KMS-11 (cell line): ENCODE results near the gene WT1.

Experiments used
- H2AFZ ChIP-seq: fragments of 200-600 bp; sonication (generic); 2 replicates; pipeline ENCODE4 v1.6.1; 2016; ENCODE audit warnings: antibody characterized with exemption, mixed run types, low read depth
- H3K27ac ChIP-seq: fragments of 200-600 bp; sonication (generic); 2 replicates; pipeline ENCODE4 v1.6.1; 2016; ENCODE audit warnings: mild to moderate bottlenecking, mixed run types
- H3K27me3 ChIP-seq: fragments of 200-600 bp; sonication (generic); 2 replicates; pipeline ENCODE4 v1.6.1; 2017; ENCODE audit warnings: mild to moderate bottlenecking, low read depth, mixed run types, moderate library complexity; ENCODE audit not compliant: insufficient read depth
- H3K36me3 ChIP-seq: fragments of 200-600 bp; sonication (generic); 2 replicates; pipeline ENCODE4 v1.6.1; 2017; ENCODE audit warnings: mild to moderate bottlenecking, mixed run types; ENCODE audit not compliant: insufficient read depth
- H3K4me1 ChIP-seq: fragments of 200-600 bp; sonication (generic); 2 replicates; pipeline ENCODE4 v1.6.1; 2016; ENCODE audit warnings: mild to moderate bottlenecking, low read depth, mixed run types; ENCODE audit not compliant: poor library complexity, severe bottlenecking
- H3K4me2 ChIP-seq: fragments of 200-600 bp; sonication (generic); 2 replicates; pipeline ENCODE4 v1.7.0; 2016; ENCODE audit warnings: mild to moderate bottlenecking, mixed run types
- H3K4me3 ChIP-seq: fragments of 200-600 bp; sonication (generic); IDR thresholded peaks from 2 replicates; pipeline ENCODE4 v1.6.1; 2017; ENCODE audit warnings: low read depth, low read length, mixed read lengths; ENCODE audit not compliant: insufficient read depth
- H3K79me2 ChIP-seq: fragments of 200-600 bp; sonication (generic); 2 replicates; pipeline ENCODE4 v1.6.1; 2016; ENCODE audit warnings: low read depth, mixed run types; ENCODE audit not compliant: insufficient read depth
- H3K9ac ChIP-seq: fragments of 200-600 bp; sonication (generic); 2 replicates; pipeline ENCODE4 v1.6.1; 2016; ENCODE audit warnings: mild to moderate bottlenecking, mixed run types
- H4K20me1 ChIP-seq: fragments of 200-600 bp; sonication (generic); 2 replicates; pipeline ENCODE4 v1.6.1; 2016; ENCODE audit warnings: mild to moderate bottlenecking, mixed run types; ENCODE audit not compliant: insufficient read depth
- TF ChIP-seq, protein P1 (sequence below): fragments of 200-600 bp; sonication (generic); conservative IDR thresholded peaks from 2 replicates; pipeline ENCODE4 v1.6.1; 2017; ENCODE audit warnings: low read depth, mild to moderate bottlenecking, antibody characterized with exemption, low read length, moderate library complexity, mixed read lengths

Gene WT1

DNA sequence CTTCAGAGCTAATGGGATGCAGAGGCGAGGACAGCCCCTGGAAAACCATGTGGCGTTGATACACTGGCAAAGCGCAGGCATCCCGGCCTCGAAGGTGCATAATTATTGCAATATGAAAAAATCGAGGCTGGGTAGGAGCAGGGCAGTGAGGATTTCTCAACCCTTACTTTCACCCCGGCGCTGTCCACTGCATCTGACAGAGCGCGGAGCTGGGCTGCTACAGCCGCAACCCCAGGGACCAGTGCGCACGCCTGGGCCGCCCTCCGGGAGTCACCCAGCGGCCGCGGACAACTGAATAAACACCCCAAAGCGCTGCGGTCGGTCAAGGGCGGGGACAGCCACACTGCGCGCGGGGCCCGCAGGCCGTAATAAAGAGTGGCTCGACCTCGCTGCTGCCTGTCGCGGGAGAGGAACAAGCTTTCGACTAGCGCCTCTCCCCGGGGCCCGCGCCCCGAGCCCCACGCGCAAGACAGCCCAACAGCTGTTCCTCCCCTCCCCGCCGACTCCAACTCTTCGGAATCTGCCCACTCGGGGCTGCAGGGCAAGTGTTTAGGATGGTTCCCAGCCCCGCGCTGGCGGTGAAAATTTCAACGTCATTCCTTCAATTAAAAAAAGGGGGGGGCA lies 3.6 kb upstream of the WT1 start:
- Histone ChIP-seq H2AFZ (no peak overlapping the region), H3K79me2 (no peaks in the 10 kb centered on the region), H3K4me3 (no peak overlapping the region), H3K9ac (no peak overlapping the region), H3K36me3 (no peaks in the 10 kb centered on the region), H3K27ac (no peak overlapping the region), H3K27me3 (no peaks in the 10 kb centered on the region), H3K4me1 (no peaks in the 10 kb centered on the region), H3K4me2 (no peak overlapping the region), H4K20me1 (no peaks in the 10 kb centered on the region)
- TF ChIP-seq, protein P1, sequence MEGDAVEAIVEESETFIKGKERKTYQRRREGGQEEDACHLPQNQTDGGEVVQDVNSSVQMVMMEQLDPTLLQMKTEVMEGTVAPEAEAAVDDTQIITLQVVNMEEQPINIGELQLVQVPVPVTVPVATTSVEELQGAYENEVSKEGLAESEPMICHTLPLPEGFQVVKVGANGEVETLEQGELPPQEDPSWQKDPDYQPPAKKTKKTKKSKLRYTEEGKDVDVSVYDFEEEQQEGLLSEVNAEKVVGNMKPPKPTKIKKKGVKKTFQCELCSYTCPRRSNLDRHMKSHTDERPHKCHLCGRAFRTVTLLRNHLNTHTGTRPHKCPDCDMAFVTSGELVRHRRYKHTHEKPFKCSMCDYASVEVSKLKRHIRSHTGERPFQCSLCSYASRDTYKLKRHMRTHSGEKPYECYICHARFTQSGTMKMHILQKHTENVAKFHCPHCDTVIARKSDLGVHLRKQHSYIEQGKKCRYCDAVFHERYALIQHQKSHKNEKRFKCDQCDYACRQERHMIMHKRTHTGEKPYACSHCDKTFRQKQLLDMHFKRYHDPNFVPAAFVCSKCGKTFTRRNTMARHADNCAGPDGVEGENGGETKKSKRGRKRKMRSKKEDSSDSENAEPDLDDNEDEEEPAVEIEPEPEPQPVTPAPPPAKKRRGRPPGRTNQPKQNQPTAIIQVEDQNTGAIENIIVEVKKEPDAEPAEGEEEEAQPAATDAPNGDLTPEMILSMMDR, result no peak

DNA sequence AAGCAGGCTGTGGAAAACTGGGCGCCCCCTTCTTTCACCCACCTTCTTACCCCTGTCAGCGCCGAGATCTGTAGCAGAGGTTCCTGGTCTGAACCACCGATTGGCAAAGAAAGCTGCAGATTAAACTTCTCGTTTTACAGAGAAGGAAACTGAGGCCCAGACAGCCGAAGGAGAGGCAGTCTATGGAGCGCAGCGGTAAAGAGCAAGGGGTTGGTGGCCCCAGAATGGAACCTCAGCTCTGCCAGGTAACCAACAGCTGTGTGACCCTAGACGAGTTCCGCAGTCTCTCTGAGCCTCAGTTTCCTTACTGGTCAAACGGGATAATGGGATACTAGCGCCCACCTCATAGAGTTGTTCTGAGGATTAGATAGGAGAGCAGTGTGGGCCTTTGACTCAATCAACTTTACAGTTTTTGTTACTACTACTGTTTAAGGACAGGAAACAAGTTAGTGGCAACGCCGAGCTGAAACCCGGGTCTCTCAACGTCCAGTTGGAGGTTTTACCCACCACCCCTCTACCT lies 3.1 kb upstream of the WT1 start:
- Histone ChIP-seq H4K20me1 (no peaks in the 10 kb centered on the region), H3K4me3 (no peak overlapping the region)

DNA sequence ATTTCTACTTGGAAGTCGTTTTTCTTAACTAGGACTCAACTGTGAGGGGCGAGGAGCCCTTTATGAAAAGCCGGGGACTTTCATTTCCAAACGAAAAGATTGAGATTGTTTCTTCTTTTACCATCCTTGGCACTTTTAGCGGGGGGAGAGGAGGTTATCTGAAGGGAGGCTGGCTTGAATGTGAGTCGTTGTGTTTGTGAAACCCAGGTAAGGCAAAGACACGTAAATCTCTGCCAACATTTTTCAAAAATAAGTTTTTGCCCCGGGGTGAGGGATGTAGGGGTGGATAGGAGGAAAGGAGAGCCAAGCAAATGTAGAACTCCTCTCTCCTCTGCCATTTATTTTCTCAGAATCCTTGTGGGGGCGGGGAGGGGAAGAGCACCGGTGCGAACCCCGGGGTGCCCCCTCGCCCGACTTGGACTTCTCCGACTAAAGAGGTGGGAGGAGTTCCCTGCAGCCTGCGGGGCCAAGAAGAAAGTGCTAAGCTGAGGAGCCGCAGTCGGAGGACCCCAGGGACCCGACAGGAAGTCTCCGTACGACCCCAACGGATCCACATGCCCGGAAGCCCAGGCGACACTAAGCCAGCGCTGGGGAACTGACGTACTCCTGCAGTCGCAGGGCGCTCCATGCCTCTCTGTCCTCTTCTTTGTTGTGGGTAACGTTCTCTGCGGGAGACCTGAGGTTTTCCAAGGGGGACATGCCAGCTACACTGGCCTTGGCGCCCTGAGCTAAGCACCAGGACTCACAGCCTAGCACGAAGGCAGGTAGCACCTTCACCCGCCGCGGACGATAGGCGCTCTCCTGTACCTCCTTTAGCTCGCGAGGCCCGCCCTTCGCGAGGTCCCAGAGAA lies 2.4 kb upstream of the WT1 start:
- TF ChIP-seq, protein P1, result no peak
- H3K4me1 ChIP-seq, result no peaks in the 10 kb centered on the region
- H3K79me2 ChIP-seq, result no peaks in the 10 kb centered on the region
- H3K27ac ChIP-seq, result no peak overlapping the region
- no peaks in the 10 kb centered on the region for H4K20me1 ChIP-seq
- H3K4me3 ChIP-seq, result no peak overlapping the region
- no peaks in the 10 kb centered on the region for H3K36me3 ChIP-seq
- H3K4me2 ChIP-seq, result no peak overlapping the region
- no peak overlapping the region for H3K9ac ChIP-seq
- H2AFZ ChIP-seq, result no peak overlapping the region
- no peaks in the 10 kb centered on the region for H3K27me3 ChIP-seq

More for the DNA sequence above, 3.1 kb upstream of the WT1 start:
- TF ChIP-seq, protein P1, result no peak
- H3K4me1 ChIP-seq, result no peaks in the 10 kb centered on the region
- H3K79me2 ChIP-seq, result no peaks in the 10 kb centered on the region
- no peak overlapping the region for H3K4me2 ChIP-seq
- no peak overlapping the region for H3K27ac ChIP-seq
- no peaks in the 10 kb centered on the region for H3K36me3 ChIP-seq
- no peak overlapping the region for H2AFZ ChIP-seq
- H3K9ac ChIP-seq, result no peak overlapping the region
- H3K27me3 ChIP-seq, result no peaks in the 10 kb centered on the region

DNA sequence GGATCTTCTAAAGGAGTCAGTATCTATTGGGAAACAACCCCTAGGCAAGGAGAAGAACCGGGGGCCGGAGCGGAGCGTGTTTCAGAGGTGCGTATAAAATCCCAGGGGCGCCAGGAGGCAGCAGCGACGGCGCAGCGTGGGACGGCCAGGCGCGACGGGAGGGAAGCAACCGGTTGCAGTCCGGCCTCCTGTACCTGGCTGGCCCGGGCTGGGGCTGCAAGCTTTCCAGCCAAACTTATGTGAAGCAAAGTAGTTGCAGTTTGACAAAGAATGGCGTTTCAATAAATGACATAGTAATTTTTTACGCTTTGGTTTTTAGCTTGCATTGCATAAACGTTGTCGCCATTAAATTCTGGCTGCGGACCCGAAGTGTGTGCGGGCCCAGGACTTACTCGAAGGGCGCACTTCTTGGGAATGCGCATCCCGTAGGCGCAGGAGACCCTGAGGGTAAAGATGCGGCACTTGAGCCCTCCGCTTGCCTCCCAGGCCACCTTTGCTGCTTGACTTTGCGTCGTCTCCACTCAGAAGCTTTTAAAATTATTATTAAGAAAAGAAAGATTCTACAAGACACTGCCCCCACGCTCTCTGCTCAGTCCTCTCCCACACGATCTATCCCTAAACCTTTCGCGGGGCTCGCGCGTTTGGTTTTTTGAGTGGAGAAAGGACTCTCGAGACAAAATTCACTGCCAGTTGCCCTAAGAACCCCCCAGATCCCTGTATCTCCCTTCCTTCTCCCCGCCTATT lies 1.6 kb upstream of the WT1 start:
- Histone ChIP-seq H3K27ac (no peak overlapping the region), H3K4me2 (0 out of 2 replicates have a peak overlapping the region, but pooled peaks have one; percentile 25), H3K4me1 (no peaks in the 10 kb centered on the region), H3K79me2 (no peaks in the 10 kb centered on the region), H3K27me3 (no peaks in the 10 kb centered on the region), H3K36me3 (no peaks in the 10 kb centered on the region), H4K20me1 (no peaks in the 10 kb centered on the region), H3K9ac (no peak overlapping the region), H2AFZ (no peak overlapping the region), H3K4me3 (no peak overlapping the region)
- TF ChIP-seq, protein P1, result no peak
